Sigmoid colon (tissue), 7 donors: ENCODE measurements around the gene NUDT12. TPM values are rescaled to one million over a fixed set of nuclear protein-coding genes. Genes with fewer than 3 reads are reported as not detected.

ENCODE experiments used
- DNase-seq: peaks from one replicate; pipeline ENCODE4 v3.0.0-alpha.2; 2019
- H3K27ac ChIP-seq, 4 donors: fragments of 200-600 bp; sonication (generic); one replicate each; pipeline ENCODE4 v1.5.1; 2016 to 2019; ENCODE audit warnings: mild to moderate bottlenecking in 1 of 4
- H3K27me3 ChIP-seq, 3 donors: fragments of 200-600 bp; sonication (generic); one replicate each; pipeline ENCODE4 v1.5.1; 2019; ENCODE audit warnings: mild to moderate bottlenecking in 1 of 3
- H3K36me3 ChIP-seq, 4 donors: fragments of 200-600 bp; sonication (generic); one replicate each; pipeline ENCODE4 v1.5.1; 2016 to 2019
- H3K4me1 ChIP-seq, 4 donors: fragments of 200-600 bp; sonication (generic); one replicate each; pipeline ENCODE4 v1.5.1; 2017 to 2019
- H3K4me3 ChIP-seq, 4 donors: fragments of 200-600 bp; sonication (generic); one replicate each; pipeline ENCODE4 v1.5.1; 2017 to 2019; ENCODE audit warnings: mild to moderate bottlenecking in 2 of 4, moderate library complexity in 1 of 4
- H3K9me3 ChIP-seq, 4 donors: fragments of 200-600 bp in 3 of 4; sonication (generic) in 3 of 4; one replicate each; pipeline versions ENCODE4 v1.5.1 to v1.6.1; 2013 to 2019
- EP300 ChIP-seq, 4 donors: sonication (generic); formaldehyde crosslinking; IDR thresholded peaks; one replicate each; pipeline ENCODE4 v1.6.1; 2017; ENCODE audit warnings: antibody characterized with exemption in 4 of 4
- POLR2A ChIP-seq, 2 donors: fragments of 450-650 bp; IDR thresholded peaks; one replicate each; pipeline ENCODE4 v1.6.1; 2016; ENCODE audit warnings: antibody characterized with exemption in 2 of 2, mild to moderate bottlenecking in 2 of 2, moderate library complexity in 2 of 2
- POLR2AphosphoS5 ChIP-seq, 4 donors: sonication (generic); formaldehyde crosslinking; IDR thresholded peaks; one replicate each; pipeline ENCODE4 v1.6.1; 2017; ENCODE audit warnings: antibody characterized with exemption in 4 of 4
- WGBS, 2 donors: extraction: QIAGEN DNeasy Blood & Tissue Kit; methylation state at CpG; one replicate each; pipeline ENCODE4 v1.1.7; 2013; 5-methylcytosine and 5-hydroxymethylcytosine counted together
- intact Hi-C: fragments of 100-400 bp; cut with DNase I; formaldehyde crosslinking; loops from one replicate; pipeline ENCODE4 v1.15.1; 2023
- polyA plus RNA-seq, 3 donors: library from polyadenylated mRNA; stranded (reverse); fragments of 200-250 nt; gene quantifications; one replicate each; pipeline ENCODE4 v1.2.3, GENCODE V29; 2013
- total RNA-seq, 4 donors: library from RNA; depleted of rRNA; stranded (reverse); fragments of >200 nt; gene quantifications; one replicate each; pipeline ENCODE4 v1.1.0, GENCODE V29; 2016
- TF ChIP-seq, protein P1 (sequence below), 4 experiments: fragments of 450-650 bp in 3 of 4; fragments of 200-600 bp in 1 of 4; IDR thresholded peaks; one replicate each; pipeline ENCODE4 v1.5.1; 2016 to 2019; ENCODE audit warnings: antibody characterized with exemption in 4 of 4, mild to moderate bottlenecking in 3 of 4, moderate library complexity in 2 of 4
- donor health status: healthy with polysubstance abuse.
- donor health status: Bipolar disorder and iron deficiency.
- donor health status: healthy.

Gene NUDT12
- total and polyA plus RNA-seq, 7 donors: 7.3 to 20.7 (median 13.6) TPM

- Histone ChIP-seq H3K36me3 (peaks cover 0 to 1% (median 0%) of the 10 kb centered on the region in 4 donors), H3K27me3 (no peaks in the 10 kb centered on the region), H3K27ac (no peak overlapping the region), H3K9me3 (no peaks in the 10 kb centered on the region), H3K4me1 (peaks cover 0 to 14% (median 8%) of the 10 kb centered on the region in 4 donors), H3K4me3 (no peak overlapping the region)
- TF ChIP-seq EP300 (IDR thresholded peaks at IDR 0.05) (no peak), POLR2A (IDR thresholded peaks at IDR 0.05) (no peak), POLR2AphosphoS5 (IDR thresholded peaks at IDR 0.05) (no peak)
- TF ChIP-seq, protein P1, sequence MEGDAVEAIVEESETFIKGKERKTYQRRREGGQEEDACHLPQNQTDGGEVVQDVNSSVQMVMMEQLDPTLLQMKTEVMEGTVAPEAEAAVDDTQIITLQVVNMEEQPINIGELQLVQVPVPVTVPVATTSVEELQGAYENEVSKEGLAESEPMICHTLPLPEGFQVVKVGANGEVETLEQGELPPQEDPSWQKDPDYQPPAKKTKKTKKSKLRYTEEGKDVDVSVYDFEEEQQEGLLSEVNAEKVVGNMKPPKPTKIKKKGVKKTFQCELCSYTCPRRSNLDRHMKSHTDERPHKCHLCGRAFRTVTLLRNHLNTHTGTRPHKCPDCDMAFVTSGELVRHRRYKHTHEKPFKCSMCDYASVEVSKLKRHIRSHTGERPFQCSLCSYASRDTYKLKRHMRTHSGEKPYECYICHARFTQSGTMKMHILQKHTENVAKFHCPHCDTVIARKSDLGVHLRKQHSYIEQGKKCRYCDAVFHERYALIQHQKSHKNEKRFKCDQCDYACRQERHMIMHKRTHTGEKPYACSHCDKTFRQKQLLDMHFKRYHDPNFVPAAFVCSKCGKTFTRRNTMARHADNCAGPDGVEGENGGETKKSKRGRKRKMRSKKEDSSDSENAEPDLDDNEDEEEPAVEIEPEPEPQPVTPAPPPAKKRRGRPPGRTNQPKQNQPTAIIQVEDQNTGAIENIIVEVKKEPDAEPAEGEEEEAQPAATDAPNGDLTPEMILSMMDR (IDR thresholded peaks at IDR 0.05): no peak
- no peak for DNase-seq
- intact Hi-C loops: no loop called here
- 96 to 97% methylated on average over 3 of the region's 3 CpGs for WGBS, 2 donors
These were observed 1.8 kb downstream of the NUDT12 start for GRCh38 chr5:103560826-103561225.

DNA sequence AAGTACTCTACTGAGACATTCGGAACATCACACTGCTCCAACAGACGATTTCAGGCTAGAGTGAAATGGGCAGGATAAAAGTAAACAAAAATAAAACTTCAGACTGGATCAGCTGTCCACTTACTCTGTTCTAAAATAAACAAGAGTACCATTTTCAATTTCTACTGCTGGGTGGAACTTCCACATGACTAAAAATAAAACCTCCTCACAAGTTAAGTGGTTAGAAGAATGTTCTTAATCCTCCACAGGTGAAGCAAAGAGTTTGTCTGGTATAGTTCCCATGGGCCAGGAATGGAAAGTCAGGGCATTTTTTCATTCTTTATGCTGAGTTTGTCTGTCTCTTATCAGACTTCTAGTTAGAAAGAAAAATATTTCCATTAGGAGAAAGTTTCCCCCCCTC lies 15.7 kb downstream of the NUDT12 start:
- H3K4me3 ChIP-seq: no peak overlapping the region
- H3K27ac ChIP-seq: no peak overlapping the region
- H3K36me3 ChIP-seq: peaks cover 0 to 28% (median 0%) of the 10 kb centered on the region in 4 donors
- no peaks in the 10 kb centered on the region for H3K9me3 ChIP-seq
- H3K27me3 ChIP-seq: no peaks in the 10 kb centered on the region
- DNase-seq: no peak
- TF ChIP-seq POLR2AphosphoS5 (IDR thresholded peaks at IDR 0.05) (no peak), EP300 (IDR thresholded peaks at IDR 0.05) (no peak), POLR2A (IDR thresholded peaks at IDR 0.05) (no peak)
- TF ChIP-seq, protein P1 (IDR thresholded peaks at IDR 0.05): no peak
- WGBS, 2 donors: 50 to 73% methylated on average over 2 of the region's 2 CpGs
- H3K4me1 ChIP-seq: no peaks in the 10 kb centered on the region
- intact Hi-C loops: no loop called here

- Histone ChIP-seq H3K4me3 (no peak overlapping the region), H3K9me3 (no peaks in the 10 kb centered on the region), H3K4me1 (no peaks in the 10 kb centered on the region), H3K36me3 (no peaks in the 10 kb centered on the region), H3K27ac (no peak overlapping the region), H3K27me3 (no peaks in the 10 kb centered on the region)
- intact Hi-C loops: no loop called here
- no peak for DNase-seq
- TF ChIP-seq POLR2A (IDR thresholded peaks at IDR 0.05): no peak
- TF ChIP-seq, protein P1 (IDR thresholded peaks at IDR 0.05): no peak
- no peak for TF ChIP-seq POLR2AphosphoS5 (IDR thresholded peaks at IDR 0.05)
- TF ChIP-seq EP300 (IDR thresholded peaks at IDR 0.05): no peak
These were observed 20.1 kb downstream of the NUDT12 start for GRCh38 chr5:103542441-103542840.

GRCh38 chr5:103541569-103541968 lies 21.0 kb downstream of the NUDT12 start:
- no peak for DNase-seq
- 92 to 96% methylated on average over 3 of the region's 3 CpGs for WGBS, 2 donors

More at GRCh38 chr5:103541569-103541968, 21.0 kb downstream of the NUDT12 start:
- Histone ChIP-seq H3K4me1 (no peaks in the 10 kb centered on the region), H3K27me3 (no peaks in the 10 kb centered on the region), H3K36me3 (no peaks in the 10 kb centered on the region), H3K4me3 (no peak overlapping the region), H3K9me3 (no peaks in the 10 kb centered on the region), H3K27ac (no peak overlapping the region)
- TF ChIP-seq, protein P1 (IDR thresholded peaks at IDR 0.05): no peak
- TF ChIP-seq EP300 (IDR thresholded peaks at IDR 0.05) (no peak), POLR2AphosphoS5 (IDR thresholded peaks at IDR 0.05) (no peak), POLR2A (IDR thresholded peaks at IDR 0.05) (no peak)
- intact Hi-C loops: no loop called here
